Dermis microvascular lymphatic vessel endothelial cell (primary cell): Measurements from ENCODE around the gene ZIC4. TPM values are rescaled to one million over a fixed set of nuclear protein-coding genes. Genes with fewer than 3 reads are reported as not detected.

Experiments
- DNase-seq, 2 donors: peaks; one replicate each; pipeline versions ENCODE4 v3.0.0 to v3.0.0-alpha.2; 2010; ENCODE audit warnings: low read depth in 2 of 2
- total RNA-seq: library from RNA; depleted of rRNA; stranded (reverse); fragments of >200 nt; gene quantifications from 2 replicates; pipeline ENCODE4 v1.2.1, GENCODE V29; 2014

The ZIC4 gene
- total RNA-seq, 1 donor from 2014 or later: not detected

DNA sequence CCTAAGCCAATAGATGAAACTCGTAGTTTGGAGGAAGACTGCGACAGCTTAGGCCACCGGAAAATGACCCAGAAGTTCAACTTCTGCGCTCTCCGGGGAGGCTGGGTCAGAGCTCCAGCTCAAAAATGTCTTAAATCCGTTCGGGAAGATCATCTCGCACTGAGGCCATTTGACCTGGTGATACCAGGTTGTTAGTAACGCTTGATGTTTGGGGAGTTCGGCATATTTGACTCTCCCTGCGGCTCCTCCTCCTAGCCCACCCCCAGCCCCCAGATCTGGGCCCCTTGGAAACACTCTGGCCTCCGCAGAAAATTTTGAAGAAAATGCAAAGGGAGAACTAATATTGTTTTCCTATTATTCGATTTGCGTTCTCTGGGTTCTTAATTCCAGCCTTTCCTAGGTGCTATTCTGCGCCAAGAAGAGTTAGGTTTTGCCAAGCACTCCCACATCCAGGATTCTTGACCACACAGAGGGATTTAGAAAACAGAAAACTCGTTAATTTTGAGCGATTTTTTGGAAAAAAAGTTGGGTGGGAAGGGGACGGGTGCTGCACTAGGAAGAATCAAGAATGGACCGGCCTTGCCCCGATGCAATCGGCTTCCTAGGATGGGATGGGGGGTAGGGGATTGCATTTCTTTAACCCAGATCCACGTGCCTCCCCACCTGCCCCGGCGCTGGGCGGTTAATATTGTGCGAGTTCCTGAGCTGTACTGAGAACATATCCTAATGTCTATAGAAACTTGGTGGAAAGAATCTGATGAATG is 50.0 kb downstream of the ZIC4 start:
- no peak for DNase-seq

DNA sequence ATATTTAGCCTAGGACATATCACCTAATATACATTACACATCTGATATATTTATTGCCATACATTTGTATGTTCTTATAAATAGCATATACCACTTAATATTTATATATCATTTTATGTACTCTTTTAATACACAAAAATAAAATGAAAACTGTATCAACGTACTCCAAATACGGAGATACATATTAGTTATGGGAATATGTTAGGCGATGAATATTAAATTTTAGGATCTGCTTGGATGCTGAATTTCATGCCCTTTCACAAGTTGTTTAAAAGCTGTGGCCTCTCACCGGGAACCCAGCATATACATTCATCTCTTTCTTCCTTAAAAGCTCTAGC is 50.6 kb downstream of the ZIC4 start:
- DNase-seq: no peak

DNA sequence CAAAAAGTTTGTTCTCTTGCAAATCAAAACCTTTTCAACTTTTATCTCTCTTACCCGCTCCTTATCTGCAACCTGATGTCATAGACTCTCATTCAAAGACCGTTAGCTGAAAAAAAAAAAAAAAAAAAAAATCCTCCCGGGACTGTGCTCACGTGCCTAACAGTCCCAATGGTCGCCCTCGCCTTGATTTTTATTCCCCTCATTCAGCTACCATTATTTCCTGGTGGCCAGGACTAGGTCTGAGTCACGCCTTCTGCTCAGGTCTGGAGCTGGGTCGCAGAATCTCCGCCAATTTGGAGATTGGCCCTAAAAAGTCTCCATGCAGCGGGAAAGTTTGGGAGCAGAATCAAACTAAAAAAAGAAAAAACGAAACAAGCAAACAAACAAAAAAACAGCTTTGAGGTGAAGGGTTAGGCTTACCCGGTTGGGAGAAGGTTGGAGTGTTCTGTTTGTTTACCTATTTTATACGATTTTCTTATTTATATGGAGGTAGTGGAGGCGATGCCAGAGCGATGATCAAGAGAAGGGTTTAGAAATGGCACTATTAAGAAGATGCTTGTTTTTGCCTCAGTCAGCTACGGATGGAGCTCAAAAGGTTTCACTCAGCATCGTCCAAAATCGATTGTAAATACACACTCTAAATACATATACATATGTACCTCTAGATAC is 51.1 kb downstream of the ZIC4 start:
- DNase-seq: no peak

DNA sequence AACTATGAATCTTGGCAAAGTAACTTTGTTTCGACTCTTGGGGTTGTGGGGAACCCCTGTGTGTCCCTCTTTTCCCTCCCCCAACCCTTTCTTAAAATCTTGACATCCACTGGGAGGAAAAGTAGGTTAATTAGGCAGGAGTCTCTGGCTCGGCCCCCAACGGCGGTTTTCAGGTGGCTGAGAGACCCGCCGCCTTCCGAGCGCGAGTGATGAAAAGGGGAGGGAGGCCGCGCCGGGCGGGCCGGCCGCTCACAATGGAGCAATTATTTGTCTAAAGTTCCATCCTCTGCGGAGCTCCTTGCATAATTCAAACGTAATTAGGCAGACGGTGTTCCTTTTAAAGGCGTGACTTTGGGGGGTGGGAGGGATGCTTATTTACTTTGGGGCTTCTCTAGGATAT is 51.7 kb downstream of the ZIC4 start:
- no peak for DNase-seq

DNA sequence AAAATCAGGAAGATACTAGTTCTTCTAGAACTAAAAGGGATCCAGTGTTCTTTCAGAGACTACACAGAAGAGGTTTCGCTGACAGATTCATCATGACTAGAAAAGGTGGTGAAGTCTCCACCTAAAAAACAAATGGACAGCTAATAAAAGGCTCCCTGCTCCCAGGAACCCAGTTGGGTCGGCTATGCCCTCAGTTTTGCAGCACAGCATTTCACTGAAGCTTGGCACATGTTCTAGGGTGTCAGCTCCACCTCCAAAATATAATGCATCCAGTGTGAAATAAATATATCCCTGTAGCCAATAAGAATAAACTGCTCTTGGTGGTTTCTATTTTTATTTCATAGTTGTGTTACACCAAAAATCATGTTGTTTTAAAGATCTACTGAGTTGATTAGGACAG is 55.0 kb downstream of the ZIC4 start:
- no peak for DNase-seq

DNA sequence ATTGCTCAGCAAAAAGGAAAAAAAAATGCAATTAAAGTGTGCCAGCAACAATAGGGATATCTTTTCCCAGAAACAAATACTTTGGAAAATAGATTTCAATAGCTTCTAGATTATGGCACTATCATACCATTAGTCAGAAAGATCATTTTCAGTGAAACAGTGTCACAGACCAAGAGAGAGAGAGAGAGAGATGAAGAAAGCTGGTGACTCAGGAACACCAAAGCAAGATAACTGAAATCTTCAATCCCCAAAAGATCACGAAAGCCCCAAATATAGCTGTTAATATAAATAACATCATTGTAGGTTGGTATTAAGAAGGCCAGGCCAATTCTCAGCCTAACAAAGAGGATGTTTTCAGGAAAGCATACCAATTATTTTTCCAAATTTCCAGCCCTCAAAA is 57.4 kb downstream of the ZIC4 start:
- no peak for DNase-seq

DNA sequence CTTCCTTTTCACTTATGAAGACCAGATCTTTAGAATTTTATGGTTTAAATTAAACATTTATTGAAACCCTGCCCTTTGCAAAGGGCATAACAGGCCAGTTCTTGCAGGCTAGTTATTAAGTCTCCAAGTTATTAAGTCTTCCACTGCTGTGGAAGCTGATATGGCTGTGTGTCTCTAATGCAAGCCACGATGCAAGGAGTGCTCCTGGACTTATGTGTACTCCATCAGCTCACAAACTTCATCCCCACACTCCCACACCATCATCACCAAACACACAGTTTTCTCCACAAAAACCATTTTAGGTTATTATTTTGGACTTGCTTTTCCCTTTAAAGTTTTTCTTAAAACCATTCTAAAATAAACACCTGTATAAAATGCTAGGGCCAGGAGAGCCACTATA is 62.4 kb downstream of the ZIC4 start:
- no peak for DNase-seq

DNA sequence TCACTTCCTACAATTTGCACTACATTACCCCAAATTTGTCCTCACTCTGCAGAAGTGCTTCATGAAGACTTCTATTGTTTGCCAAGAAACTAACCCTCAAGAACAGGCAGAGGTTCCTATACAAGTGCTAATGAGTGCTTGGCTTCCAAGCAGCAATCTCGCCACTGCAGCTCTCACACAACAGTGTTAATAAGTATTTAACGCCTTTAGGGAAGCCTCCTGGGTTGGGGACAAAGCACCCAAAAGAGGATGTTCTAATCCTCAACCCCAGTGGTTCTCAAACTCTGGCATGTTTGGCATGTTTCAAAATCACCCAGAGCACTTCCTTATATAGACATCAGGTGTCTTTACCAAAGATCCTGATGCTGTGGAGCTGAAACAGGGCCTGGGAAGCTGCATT is 64.6 kb downstream of the ZIC4 start:
- DNase-seq: no peak

DNA sequence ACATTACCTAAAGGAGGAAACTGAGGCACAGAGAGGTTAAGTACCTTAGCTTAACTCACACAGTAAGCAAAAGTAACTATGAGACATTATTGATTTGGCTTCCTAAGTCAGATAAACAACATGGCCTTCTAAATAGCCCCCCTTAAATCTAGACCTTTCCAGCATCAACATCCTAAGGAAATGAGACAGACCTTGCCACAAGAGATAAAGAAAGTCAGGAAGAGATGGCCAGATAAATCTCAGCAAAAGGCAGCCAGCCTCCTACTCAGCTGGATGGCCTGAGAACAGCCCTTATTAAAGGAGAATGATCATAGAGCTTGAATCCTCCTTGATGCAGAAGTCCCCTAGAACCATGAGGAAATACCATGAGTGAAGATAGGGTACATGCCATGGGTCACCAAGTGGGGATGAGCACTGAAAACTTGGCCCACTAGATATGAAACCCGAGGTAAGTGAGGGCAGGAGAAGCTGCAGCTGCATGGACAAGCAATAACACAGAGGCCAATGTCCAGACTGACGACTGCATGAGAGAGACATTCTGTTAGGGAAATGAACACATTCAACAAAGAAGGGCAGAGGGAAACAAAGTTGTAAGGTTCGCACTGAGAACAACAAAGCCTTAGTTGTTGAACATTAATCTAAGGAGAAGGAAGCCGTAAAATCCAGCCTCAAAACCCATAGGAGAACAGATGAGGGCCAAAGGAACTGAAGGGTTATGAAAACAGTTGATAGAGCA is 69.6 kb downstream of the ZIC4 start:
- peak in 1 of 2 donors; percentile 78 for DNase-seq

Other genes starting within 250 kb of the ZIC4 start
- not detected in 2 replicates for gene ZIC1, start 2.8 kb upstream of the ZIC4 start, total RNA-seq